ENCODE results near the gene ABHD4.

DNA sequence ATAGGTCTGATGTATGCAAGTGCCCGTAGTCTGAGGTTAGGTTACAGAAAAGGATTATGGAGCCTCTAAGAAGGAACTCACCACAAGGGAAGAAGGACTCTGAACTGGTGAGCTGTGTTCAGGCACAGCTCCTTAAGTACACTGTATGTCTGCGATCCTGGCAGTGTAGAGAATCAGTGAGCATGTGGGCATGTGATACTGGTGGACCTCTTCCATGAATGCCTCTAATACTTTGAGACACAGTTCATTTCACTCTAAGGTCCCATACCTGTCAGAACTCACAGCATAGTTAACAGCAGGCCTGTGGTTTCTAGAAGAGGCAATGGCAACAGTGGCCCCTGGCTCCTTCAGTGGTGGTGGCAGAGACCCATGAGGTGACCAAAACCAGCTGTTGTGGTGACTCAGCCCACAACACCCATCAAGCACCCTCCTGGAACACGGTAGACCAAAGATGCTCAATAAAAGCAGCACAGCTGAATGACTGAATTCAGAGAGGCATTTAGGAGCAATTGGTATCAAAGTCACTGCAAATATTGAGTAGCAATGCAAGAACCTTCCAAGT lies 52.9 kb downstream of the ABHD4 start:
- TF ChIP-seq, protein P1, sequence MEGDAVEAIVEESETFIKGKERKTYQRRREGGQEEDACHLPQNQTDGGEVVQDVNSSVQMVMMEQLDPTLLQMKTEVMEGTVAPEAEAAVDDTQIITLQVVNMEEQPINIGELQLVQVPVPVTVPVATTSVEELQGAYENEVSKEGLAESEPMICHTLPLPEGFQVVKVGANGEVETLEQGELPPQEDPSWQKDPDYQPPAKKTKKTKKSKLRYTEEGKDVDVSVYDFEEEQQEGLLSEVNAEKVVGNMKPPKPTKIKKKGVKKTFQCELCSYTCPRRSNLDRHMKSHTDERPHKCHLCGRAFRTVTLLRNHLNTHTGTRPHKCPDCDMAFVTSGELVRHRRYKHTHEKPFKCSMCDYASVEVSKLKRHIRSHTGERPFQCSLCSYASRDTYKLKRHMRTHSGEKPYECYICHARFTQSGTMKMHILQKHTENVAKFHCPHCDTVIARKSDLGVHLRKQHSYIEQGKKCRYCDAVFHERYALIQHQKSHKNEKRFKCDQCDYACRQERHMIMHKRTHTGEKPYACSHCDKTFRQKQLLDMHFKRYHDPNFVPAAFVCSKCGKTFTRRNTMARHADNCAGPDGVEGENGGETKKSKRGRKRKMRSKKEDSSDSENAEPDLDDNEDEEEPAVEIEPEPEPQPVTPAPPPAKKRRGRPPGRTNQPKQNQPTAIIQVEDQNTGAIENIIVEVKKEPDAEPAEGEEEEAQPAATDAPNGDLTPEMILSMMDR (IDR thresholded peaks at IDR 0.05): no peak
- TF ChIP-seq POLR2A (IDR thresholded peaks at IDR 0.05) (no peak), POLR2AphosphoS5 (IDR thresholded peaks at IDR 0.05) (no peak)

All from transverse colon (tissue), 4 donors.